HFFc6 (cell line): ENCODE measurements around the gene CD226. TPM values are rescaled to one million over a fixed set of nuclear protein-coding genes. Genes with fewer than 3 reads are reported as not detected.

ENCODE experiments used
- DNase-seq: peaks from one replicate; pipeline ENCODE4 v3.0.0-alpha.2; 2018
- H3K27ac Mint-ChIP-seq: 2 replicates; pipeline ENCODE4 v1.8.0; 2020; ENCODE audit warnings: mild to moderate bottlenecking, mixed read lengths
- H3K27me3 Mint-ChIP-seq: 2 replicates; pipeline ENCODE4 v1.8.0; 2021; ENCODE audit warnings: mild to moderate bottlenecking, moderate library complexity, mixed read lengths; ENCODE audit not compliant: insufficient read depth
- H3K36me3 Mint-ChIP-seq: 2 replicates; pipeline ENCODE4 v1.8.0; 2021; ENCODE audit warnings: low read depth, mixed read lengths
- H3K4me1 Mint-ChIP-seq: 2 replicates; pipeline ENCODE4 v1.8.0; 2020; ENCODE audit warnings: low read depth, mixed read lengths
- H3K4me3 Mint-ChIP-seq: 2 replicates; pipeline ENCODE4 v1.8.0; 2020; ENCODE audit warnings: mild to moderate bottlenecking, moderate library complexity, mixed read lengths
- H3K9me3 Mint-ChIP-seq: 2 replicates; pipeline ENCODE4 v1.8.0; 2020; ENCODE audit warnings: mild to moderate bottlenecking, mixed read lengths
- total RNA-seq, 6 experiments: library from RNA; stranded (reverse); fragmentation: NEBNext Ultra II Directional; extraction: Animal tissue kit (Norgen Biotek cat#: 25700); gene quantifications; 2 replicates in 1 of 6; 3 replicates in 5 of 6; pipeline ENCODE4 v1.2.3, GENCODE V29; 2021
- TF ChIP-seq, protein P1 (sequence below): fragments of 200-600 bp; sonication (generic); IDR thresholded peaks from 2 replicates; pipeline ENCODE4 v1.5.0; 2021; ENCODE audit warnings: antibody characterized with exemption, mild to moderate bottlenecking

CD226 gene
- total RNA-seq, 6 experiments from 2014 or later: 0.14 to 0.78 (median 0.34) TPM

DNA sequence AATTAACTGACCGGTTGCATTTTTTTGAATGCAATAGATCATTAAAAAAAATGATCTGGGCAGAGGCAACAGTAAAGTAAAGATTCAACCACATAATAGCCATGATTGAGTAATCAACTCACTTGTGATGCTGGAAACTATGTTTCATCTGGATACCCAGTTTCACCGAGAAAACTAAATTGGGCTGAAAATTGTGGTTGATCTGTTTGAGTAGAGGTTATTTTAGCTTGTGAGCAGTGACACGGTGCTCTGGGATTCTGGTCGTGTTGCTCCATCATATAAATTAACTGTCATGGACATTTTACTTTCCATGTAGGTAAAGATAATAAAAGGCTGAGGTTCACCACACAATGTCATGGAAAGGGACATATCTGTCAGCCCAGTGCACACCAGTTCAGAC lies 58.7 kb downstream of the CD226 start:
- TF ChIP-seq, protein P1, sequence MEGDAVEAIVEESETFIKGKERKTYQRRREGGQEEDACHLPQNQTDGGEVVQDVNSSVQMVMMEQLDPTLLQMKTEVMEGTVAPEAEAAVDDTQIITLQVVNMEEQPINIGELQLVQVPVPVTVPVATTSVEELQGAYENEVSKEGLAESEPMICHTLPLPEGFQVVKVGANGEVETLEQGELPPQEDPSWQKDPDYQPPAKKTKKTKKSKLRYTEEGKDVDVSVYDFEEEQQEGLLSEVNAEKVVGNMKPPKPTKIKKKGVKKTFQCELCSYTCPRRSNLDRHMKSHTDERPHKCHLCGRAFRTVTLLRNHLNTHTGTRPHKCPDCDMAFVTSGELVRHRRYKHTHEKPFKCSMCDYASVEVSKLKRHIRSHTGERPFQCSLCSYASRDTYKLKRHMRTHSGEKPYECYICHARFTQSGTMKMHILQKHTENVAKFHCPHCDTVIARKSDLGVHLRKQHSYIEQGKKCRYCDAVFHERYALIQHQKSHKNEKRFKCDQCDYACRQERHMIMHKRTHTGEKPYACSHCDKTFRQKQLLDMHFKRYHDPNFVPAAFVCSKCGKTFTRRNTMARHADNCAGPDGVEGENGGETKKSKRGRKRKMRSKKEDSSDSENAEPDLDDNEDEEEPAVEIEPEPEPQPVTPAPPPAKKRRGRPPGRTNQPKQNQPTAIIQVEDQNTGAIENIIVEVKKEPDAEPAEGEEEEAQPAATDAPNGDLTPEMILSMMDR: no peak
- Mint-ChIP-seq H3K27ac (no peak overlapping the region), H3K4me3 (no peak overlapping the region), H3K9me3 (no peaks in the 10 kb centered on the region), H3K27me3 (no peaks in the 10 kb centered on the region), H3K4me1 (no peaks in the 10 kb centered on the region), H3K36me3 (no peaks in the 10 kb centered on the region)
- no peak for DNase-seq

DNA sequence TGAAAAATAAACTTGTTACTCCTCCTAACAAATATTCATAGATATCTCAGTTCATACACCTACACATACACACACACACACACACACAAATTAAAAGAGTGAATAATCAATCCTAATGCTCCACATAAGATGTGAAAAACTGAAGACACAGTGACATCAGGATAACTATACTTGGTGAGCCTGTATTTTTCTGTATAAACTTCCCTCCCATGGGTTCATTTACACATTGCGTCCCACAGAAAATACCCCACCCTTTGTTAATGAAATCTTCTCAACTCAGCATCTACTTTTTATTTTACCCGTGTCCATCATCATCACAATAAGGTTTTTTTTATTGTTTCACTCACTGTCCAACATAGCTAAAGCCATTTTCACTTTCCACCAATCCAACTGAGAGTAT lies 60.4 kb downstream of the CD226 start:
- TF ChIP-seq, protein P1: no peak
- DNase-seq: no peak
- no peak overlapping the region for H3K27ac Mint-ChIP-seq
- H3K36me3 Mint-ChIP-seq: no peaks in the 10 kb centered on the region
- H3K4me1 Mint-ChIP-seq: no peaks in the 10 kb centered on the region
- H3K4me3 Mint-ChIP-seq: no peak overlapping the region
- H3K27me3 Mint-ChIP-seq: no peaks in the 10 kb centered on the region
- H3K9me3 Mint-ChIP-seq: no peaks in the 10 kb centered on the region

DNA sequence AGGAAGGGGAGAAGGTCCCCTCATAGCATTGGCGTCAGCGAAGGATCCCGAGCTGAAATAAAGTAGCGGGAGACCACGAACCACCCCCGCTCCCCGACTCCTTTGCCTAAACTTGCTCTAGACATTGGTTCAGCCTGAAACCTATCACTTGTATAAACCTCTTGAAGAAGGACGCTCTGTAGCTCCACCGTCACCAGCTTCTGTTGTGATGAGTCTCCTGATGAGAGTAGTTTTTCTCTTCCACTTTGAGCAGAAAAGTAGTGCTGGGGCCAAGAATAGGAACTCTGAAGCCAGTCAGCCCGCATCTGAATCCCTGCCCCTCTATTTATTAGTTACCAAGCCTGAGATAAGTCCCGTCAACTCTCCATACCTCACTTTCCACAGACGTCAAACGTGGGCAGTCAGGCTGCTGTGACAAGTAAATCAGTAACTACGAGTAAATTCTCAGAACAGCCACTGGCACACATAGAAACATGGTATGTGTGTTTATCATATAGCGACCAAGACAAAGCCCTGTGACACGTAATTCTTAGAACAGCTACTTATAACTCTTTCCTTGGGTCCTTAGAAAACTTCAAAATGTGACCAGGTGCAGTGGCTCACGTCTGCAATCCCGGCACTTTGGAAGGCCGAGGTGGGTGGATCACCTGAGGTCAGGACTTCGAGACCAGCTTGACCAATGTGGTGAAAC lies 61.7 kb downstream of the CD226 start:
- Mint-ChIP-seq H3K9me3 (no peaks in the 10 kb centered on the region), H3K27ac (no peak overlapping the region), H3K27me3 (no peaks in the 10 kb centered on the region), H3K4me3 (no peak overlapping the region), H3K36me3 (no peaks in the 10 kb centered on the region), H3K4me1 (no peaks in the 10 kb centered on the region)
- DNase-seq: no peak
- TF ChIP-seq, protein P1: no peak

DNA sequence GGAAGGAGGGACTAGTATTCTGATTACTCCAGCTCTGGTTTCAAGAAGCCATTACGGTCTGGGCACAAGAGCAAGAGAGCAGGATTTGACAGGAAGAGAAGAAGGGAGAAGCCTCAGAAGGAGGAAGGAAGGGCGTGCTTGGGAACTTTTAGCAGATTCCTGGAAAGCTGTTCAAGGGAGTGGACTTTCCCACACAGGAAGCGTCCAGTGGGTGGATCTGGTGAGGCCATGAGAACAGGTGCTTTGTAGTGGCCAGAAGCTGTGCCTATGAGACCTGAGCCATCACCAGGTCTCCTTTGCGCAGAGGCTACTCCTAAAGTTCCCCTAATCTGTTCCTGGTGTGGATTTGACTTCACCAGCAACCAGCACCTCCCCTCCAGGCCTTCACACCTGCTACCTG lies 62.3 kb downstream of the CD226 start:
- no peaks in the 10 kb centered on the region for H3K4me1 Mint-ChIP-seq
- H3K36me3 Mint-ChIP-seq: 0 out of 2 replicates have a peak, but pooled peaks cover 2% of the 10 kb centered on the region
- TF ChIP-seq, protein P1: no peak
- no peak for DNase-seq
- H3K27me3 Mint-ChIP-seq: no peaks in the 10 kb centered on the region
- no peak overlapping the region for H3K27ac Mint-ChIP-seq
- H3K4me3 Mint-ChIP-seq: no peak overlapping the region
- no peaks in the 10 kb centered on the region for H3K9me3 Mint-ChIP-seq

DNA sequence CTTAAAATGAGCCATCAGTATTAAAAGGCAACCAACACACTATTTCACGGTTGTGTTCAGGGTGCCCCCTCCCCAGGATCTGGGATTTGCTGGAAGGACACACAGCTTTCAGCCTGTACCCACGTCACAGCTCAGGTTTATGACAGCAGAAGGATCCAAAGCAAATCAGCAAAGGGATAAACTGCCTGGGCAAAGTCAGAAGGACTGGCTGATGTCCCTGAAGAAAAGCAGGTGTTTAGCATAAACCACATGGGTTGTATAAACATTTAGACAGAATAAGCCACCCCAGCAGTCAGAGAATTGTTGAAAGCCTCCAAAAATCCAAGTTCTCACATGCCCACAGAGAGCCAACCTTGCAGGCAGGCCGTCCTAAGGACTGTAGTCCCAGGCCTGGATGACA lies 63.9 kb downstream of the CD226 start:
- H3K4me3 Mint-ChIP-seq: no peak overlapping the region
- H3K4me1 Mint-ChIP-seq: no peaks in the 10 kb centered on the region
- H3K9me3 Mint-ChIP-seq: no peaks in the 10 kb centered on the region
- no peak for DNase-seq
- 0 out of 2 replicates have a peak, but pooled peaks cover 4% of the 10 kb centered on the region for H3K36me3 Mint-ChIP-seq
- TF ChIP-seq, protein P1: no peak
- no peak overlapping the region for H3K27ac Mint-ChIP-seq
- H3K27me3 Mint-ChIP-seq: no peaks in the 10 kb centered on the region
